ENCODE results near the gene REXO5. TPM values are rescaled to one million over a fixed set of nuclear protein-coding genes. Genes with fewer than 3 reads are reported as not detected.
A peak's percentile ranks its signal among the peaks of the same experiment; 100 is the strongest.

REXO5 gene
- total RNA-seq, 2 donors from 2014 or later, result 0.98 to 5.2 TPM

- Histone ChIP-seq H3K4me1 (peaks cover 0 to 14% of the 10 kb centered on the region in 2 donors), H3K36me3 (peaks cover 5% of the 10 kb centered on the region), H3K27me3 (no peaks in the 10 kb centered on the region), H3K4me3 (no peak overlapping the region), H3K9me3 (no peaks in the 10 kb centered on the region), H3K27ac (no peak overlapping the region)
- no peak for DNase-seq (ENCODE audit: low spot score)
- TF ChIP-seq, protein P1, sequence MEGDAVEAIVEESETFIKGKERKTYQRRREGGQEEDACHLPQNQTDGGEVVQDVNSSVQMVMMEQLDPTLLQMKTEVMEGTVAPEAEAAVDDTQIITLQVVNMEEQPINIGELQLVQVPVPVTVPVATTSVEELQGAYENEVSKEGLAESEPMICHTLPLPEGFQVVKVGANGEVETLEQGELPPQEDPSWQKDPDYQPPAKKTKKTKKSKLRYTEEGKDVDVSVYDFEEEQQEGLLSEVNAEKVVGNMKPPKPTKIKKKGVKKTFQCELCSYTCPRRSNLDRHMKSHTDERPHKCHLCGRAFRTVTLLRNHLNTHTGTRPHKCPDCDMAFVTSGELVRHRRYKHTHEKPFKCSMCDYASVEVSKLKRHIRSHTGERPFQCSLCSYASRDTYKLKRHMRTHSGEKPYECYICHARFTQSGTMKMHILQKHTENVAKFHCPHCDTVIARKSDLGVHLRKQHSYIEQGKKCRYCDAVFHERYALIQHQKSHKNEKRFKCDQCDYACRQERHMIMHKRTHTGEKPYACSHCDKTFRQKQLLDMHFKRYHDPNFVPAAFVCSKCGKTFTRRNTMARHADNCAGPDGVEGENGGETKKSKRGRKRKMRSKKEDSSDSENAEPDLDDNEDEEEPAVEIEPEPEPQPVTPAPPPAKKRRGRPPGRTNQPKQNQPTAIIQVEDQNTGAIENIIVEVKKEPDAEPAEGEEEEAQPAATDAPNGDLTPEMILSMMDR (IDR thresholded peaks at IDR 0.05), result no peak
Observed at GRCh38 chr16:20886320-20886719, 80.0 kb downstream of the REXO5 start.

DNA sequence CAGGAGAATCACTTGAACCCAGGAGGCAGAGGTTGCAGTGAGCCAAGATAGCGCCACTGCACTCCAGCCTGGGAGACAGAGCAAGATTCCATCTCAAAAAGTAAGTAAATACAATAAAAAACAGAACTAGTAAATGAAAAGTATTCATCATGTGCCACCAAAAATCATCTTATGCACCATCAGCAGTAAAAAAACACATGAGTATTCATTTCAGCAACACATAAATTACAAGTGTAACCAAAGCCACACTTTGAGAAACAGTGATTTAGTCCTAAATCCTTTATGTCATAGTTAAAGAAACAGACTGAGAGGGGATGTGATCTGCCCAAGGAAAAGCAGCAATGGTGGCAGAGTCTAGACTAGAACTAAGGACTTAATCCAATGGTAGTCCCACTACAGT is 80.9 kb downstream of the REXO5 start:
- Histone ChIP-seq H3K27me3 (no peaks in the 10 kb centered on the region), H3K27ac (no peak overlapping the region), H3K9me3 (no peaks in the 10 kb centered on the region), H3K36me3 (peaks cover 5% of the 10 kb centered on the region), H3K4me1 (peaks cover 0 to 9% of the 10 kb centered on the region in 2 donors), H3K4me3 (no peak overlapping the region)
- DNase-seq (ENCODE audit: low spot score), result no peak
- TF ChIP-seq, protein P1 (IDR thresholded peaks at IDR 0.05), result no peak

- H3K4me1 ChIP-seq, result peaks cover 0 to 6% of the 10 kb centered on the region in 2 donors
- H3K36me3 ChIP-seq, result peaks cover 15% of the 10 kb centered on the region
- DNase-seq (ENCODE audit: low spot score), result no peak
- H3K9me3 ChIP-seq, result no peaks in the 10 kb centered on the region
- H3K4me3 ChIP-seq, result no peak overlapping the region
- no peak overlapping the region for H3K27ac ChIP-seq
- H3K27me3 ChIP-seq, result no peaks in the 10 kb centered on the region
- TF ChIP-seq, protein P1 (IDR thresholded peaks at IDR 0.05), result no peak
Observed at GRCh38 chr16:20889625-20890275, 83.4 kb downstream of the REXO5 start.

- Histone ChIP-seq H3K4me1 (peaks cover 0 to 37% of the 10 kb centered on the region in 2 donors), H3K27ac (no peak overlapping the region), H3K36me3 (peaks cover 20% of the 10 kb centered on the region), H3K27me3 (no peaks in the 10 kb centered on the region), H3K9me3 (no peaks in the 10 kb centered on the region), H3K4me3 (no peak overlapping the region)
- TF ChIP-seq, protein P1 (IDR thresholded peaks at IDR 0.05), result no peak
- no peak for DNase-seq (ENCODE audit: low spot score)
Observed at GRCh38 chr16:20894388-20894787, 88.1 kb downstream of the REXO5 start.

GRCh38 chr16:20897253-20897897 is 91.0 kb downstream of the REXO5 start:
- TF ChIP-seq, protein P1 (IDR thresholded peaks at IDR 0.05), result no peak
- H3K4me3 ChIP-seq, result peak overlapping the region in 1 of 2 donors; percentile 2
- H3K9me3 ChIP-seq, result no peaks in the 10 kb centered on the region
- H3K27ac ChIP-seq, result peak overlapping the region; percentile 24 to 96
- peaks cover 18% of the 10 kb centered on the region for H3K36me3 ChIP-seq
- H3K27me3 ChIP-seq, result no peaks in the 10 kb centered on the region
- DNase-seq (ENCODE audit: low spot score), result no peak
- H3K4me1 ChIP-seq, result peaks cover 0 to 49% of the 10 kb centered on the region in 2 donors

Measured in right atrium auricular region (tissue), 2 donors.